Urothelium cell line (cell line): ENCODE data around the gene IGFN1.
A peak's percentile ranks its signal among the peaks of the same experiment; 100 is the strongest.

ENCODE experiments used
- DNase-seq: peaks from one replicate; pipeline ENCODE4 v3.0.0; 2011; ENCODE audit warnings: low spot score, mixed read lengths
- FAIRE-seq: peaks from 2 replicates; lab custom pipeline; 2011; peaks lifted over from hg19 to GRCh38; lab: Jason Lieb, UNC

IGFN1 gene

GRCh38 chr1:201261771-201262547 lies 71.3 kb downstream of the IGFN1 start:
- FAIRE-seq (no peak), DNase-seq (no peak)

GRCh38 chr1:201262963-201263608 lies 72.5 kb downstream of the IGFN1 start:
- FAIRE-seq = no peak
- DNase-seq = no peak

- no peak for DNase-seq
- FAIRE-seq = no peak
These were observed 73.4 kb downstream of the IGFN1 start for GRCh38 chr1:201264072-201264471.

- no peak for FAIRE-seq
- no peak for DNase-seq
These were observed 73.9 kb downstream of the IGFN1 start for GRCh38 chr1:201264554-201264953.

GRCh38 chr1:201265756-201266155 lies 75.1 kb downstream of the IGFN1 start:
- no peak for FAIRE-seq

GRCh38 chr1:201266276-201266675 lies 75.7 kb downstream of the IGFN1 start:
- no peak for DNase-seq
- FAIRE-seq = no peak

More at GRCh38 chr1:201265756-201266155, 75.1 kb downstream of the IGFN1 start:
- no peak for DNase-seq

- FAIRE-seq (no peak), DNase-seq (peak; percentile 75)
These were observed 76.2 kb downstream of the IGFN1 start for GRCh38 chr1:201266774-201267173.

- FAIRE-seq (no peak), DNase-seq (no peak)
These were observed 77.0 kb downstream of the IGFN1 start for GRCh38 chr1:201267481-201268229.

GRCh38 chr1:201268604-201269151 lies 78.1 kb downstream of the IGFN1 start:
- DNase-seq = peak; percentile 64
- peak; percentile 20 for FAIRE-seq

- no peak for FAIRE-seq
- DNase-seq = no peak
These were observed 78.7 kb downstream of the IGFN1 start for GRCh38 chr1:201269281-201269680.

GRCh38 chr1:201269900-201270410 lies 79.3 kb downstream of the IGFN1 start:
- no peak for DNase-seq
- FAIRE-seq = no peak

GRCh38 chr1:201270616-201271390 lies 80.2 kb downstream of the IGFN1 start:
- DNase-seq (no peak), FAIRE-seq (no peak)

GRCh38 chr1:201272799-201273198 lies 82.2 kb downstream of the IGFN1 start:
- DNase-seq = no peak
- peak; percentile 82 for FAIRE-seq

- DNase-seq (no peak), FAIRE-seq (no peak)
These were observed 84.1 kb downstream of the IGFN1 start for GRCh38 chr1:201274616-201275252.

- FAIRE-seq (peak; percentile 93), DNase-seq (peak; percentile 88)
These were observed 84.6 kb downstream of the IGFN1 start for GRCh38 chr1:201275253-201275666.

GRCh38 chr1:201276891-201277290 lies 86.3 kb downstream of the IGFN1 start:
- DNase-seq (no peak), FAIRE-seq (no peak)

GRCh38 chr1:201277441-201277840 lies 86.8 kb downstream of the IGFN1 start:
- DNase-seq (no peak), FAIRE-seq (no peak)
